ENCODE measurements around the gene SLC13A3.

The SLC13A3 gene

DNA sequence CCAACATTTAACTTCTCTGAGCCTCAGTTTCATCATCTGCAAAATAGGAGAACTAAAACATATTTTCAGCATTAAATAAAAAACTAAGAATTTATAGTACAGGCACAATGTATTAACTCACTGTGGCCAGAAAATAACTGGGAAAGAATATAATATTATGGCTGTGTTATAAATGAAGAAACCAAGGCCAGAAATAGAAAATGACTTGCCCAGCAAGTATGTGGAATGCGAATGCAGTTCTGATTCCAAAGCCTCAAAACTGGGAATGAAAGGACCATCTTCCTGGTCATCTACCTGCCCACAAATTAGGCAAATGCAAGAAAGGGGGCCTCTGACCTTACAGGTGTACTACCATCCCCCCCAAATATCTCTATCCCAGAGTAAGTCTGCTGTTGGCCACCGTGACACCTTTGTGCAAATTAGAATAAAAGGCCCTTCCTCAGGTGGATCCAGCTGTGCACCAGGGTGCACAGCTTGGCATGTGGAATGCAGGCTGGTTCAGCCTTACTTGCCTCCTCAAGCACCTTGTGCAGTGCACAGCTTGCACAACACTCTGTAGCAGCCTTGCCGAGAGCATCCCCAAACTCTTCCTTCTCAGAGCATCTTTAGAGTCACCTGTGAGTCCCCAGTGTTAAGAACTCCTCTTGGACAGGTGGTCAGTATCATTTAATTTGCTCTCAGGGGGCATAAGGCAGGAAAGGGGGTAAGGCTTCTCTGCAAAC is 4.4 kb downstream of the SLC13A3 start:
- DNase-seq (ENCODE audit: low read depth), result no peak
- H3K4me3 ChIP-seq (ENCODE audit: low read length), result no peak overlapping the region
- TF ChIP-seq, protein P1, sequence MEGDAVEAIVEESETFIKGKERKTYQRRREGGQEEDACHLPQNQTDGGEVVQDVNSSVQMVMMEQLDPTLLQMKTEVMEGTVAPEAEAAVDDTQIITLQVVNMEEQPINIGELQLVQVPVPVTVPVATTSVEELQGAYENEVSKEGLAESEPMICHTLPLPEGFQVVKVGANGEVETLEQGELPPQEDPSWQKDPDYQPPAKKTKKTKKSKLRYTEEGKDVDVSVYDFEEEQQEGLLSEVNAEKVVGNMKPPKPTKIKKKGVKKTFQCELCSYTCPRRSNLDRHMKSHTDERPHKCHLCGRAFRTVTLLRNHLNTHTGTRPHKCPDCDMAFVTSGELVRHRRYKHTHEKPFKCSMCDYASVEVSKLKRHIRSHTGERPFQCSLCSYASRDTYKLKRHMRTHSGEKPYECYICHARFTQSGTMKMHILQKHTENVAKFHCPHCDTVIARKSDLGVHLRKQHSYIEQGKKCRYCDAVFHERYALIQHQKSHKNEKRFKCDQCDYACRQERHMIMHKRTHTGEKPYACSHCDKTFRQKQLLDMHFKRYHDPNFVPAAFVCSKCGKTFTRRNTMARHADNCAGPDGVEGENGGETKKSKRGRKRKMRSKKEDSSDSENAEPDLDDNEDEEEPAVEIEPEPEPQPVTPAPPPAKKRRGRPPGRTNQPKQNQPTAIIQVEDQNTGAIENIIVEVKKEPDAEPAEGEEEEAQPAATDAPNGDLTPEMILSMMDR (IDR thresholded peaks at IDR 0.05; ENCODE audit: insufficient read depth, low read depth, low read length, missing control alignments), result no peak

DNA sequence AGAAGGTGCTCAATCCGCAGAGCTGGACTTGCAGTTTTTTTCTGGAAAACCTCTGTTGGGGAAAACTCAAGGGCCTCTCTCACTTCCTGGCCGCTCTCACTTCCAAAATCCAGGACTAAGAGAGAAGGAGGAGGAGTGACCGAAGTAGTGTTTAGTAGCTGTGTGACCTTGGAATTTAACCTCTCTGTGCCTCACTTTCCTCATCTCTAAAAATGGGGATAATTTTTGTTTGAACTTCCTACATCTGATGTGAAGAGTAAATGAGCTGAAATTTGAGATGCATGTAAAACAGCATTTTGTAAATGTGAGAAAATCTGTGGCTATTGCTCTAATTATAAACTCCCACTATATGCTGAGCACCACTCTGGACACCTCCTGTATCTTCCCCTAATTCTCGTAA is 5.1 kb downstream of the SLC13A3 start:
- no peak for DNase-seq (ENCODE audit: low read depth)
- TF ChIP-seq, protein P1 (IDR thresholded peaks at IDR 0.05; ENCODE audit: insufficient read depth, low read depth, low read length, missing control alignments), result no peak
- H3K4me3 ChIP-seq (ENCODE audit: low read length), result no peak overlapping the region

DNA sequence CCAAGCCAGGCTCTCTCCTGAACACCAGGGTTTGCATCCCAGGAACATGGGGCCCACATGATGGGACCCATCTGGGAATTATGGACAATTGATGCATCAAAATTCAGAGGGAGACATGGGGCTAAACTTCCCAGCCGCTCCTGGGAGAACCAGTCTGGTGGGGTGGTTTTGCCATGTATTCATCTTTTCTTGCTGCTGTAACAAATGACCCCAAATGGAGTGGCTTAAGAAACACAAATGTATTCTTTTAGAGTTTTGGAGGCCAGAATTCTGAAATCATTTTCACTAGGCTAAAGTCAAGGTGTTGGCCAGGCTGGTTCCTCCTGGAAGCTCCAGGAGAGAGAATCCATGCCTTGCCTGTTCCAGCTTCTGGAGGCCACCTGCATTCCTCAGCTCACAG is 6.5 kb downstream of the SLC13A3 start:
- no peak overlapping the region for H3K4me3 ChIP-seq (ENCODE audit: low read length)
- TF ChIP-seq, protein P1 (IDR thresholded peaks at IDR 0.05; ENCODE audit: insufficient read depth, low read depth, low read length, missing control alignments), result no peak
- no peak for DNase-seq (ENCODE audit: low read depth)

DNA sequence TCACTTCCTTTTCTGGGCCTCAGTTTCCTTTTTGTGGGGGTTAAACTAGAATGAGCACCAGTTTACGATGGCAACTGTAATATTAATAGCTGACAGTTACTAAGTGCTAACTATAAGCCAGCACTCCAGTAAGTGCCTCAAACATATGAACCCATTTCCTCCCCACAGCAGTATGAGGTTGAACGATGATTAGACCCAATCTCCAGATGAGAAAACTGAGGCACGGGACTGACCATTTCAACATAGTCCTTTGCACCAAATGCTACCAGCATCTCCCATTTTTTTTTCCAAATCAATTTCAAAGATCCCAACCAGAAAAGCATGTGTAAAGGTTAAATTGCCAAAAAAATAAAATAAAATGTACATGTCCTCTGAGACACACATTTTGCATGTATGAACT is 7.1 kb downstream of the SLC13A3 start:
- TF ChIP-seq, protein P1 (IDR thresholded peaks at IDR 0.05; ENCODE audit: insufficient read depth, low read depth, low read length, missing control alignments), result no peak
- no peak overlapping the region for H3K4me3 ChIP-seq (ENCODE audit: low read length)
- no peak for DNase-seq (ENCODE audit: low read depth)

DNA sequence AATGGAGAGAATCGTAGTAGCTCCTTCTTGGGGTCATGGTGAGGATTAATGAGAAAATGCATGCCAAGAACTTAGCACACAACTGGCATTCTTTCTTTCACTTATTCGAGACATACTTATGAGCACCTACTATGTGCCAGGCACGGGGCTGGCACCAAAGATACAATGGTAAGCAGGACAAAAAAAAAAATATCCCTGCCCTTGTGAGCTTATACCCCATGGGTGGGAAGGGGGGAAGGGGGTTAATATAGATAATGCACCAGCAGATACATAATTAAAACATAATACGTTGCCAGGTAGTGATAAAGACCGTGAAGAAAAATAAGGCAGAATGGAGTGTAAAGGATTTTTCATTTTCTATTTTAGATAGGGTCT is 8.3 kb downstream of the SLC13A3 start:
- H3K4me3 ChIP-seq (ENCODE audit: low read length), result no peak overlapping the region
- TF ChIP-seq, protein P1 (IDR thresholded peaks at IDR 0.05; ENCODE audit: insufficient read depth, low read depth, low read length, missing control alignments), result no peak
- DNase-seq (ENCODE audit: low read depth), result no peak

DNA sequence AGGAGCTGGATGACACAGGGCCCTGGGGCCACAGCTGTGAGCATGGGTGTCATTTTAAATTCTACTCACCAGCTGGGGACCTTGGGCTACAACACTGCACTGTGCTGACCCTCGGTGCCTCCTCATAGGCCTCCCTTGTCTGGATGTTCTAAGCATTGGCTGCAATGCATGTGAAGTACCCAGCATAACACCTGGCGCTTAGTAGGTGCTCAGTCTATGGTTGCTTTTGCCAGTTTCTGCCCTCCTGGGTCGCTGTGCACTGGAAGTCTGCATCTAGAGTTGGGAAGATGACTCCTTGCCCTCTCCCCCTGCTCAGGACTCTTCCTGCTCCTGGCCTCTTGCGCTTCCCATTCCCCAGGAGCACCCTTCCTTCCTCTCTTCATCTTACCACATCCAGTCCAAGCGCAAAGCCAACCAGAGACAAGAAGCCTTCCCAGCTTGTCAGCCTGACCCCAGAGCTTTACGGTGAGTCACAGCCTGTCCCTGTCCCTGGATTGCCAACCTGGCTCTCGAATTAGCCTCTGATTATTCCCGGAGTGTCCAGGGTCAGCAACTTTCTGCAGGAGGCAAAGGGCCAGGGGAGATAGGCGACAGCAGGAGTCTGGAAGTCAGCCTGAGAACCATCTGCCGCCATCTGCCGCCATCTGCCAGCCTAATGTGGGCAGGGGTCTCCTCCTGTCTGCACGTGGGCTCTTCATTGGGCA is 8.8 kb downstream of the SLC13A3 start:
- no peak overlapping the region for H3K4me3 ChIP-seq (ENCODE audit: low read length)
- DNase-seq (ENCODE audit: low read depth), result no peak
- TF ChIP-seq, protein P1 (IDR thresholded peaks at IDR 0.05; ENCODE audit: insufficient read depth, low read depth, low read length, missing control alignments), result no peak
